Glutamatergic neuron (in vitro differentiated cells): ENCODE results near the gene EMD. TPM values are rescaled to one million over a fixed set of nuclear protein-coding genes. Genes with fewer than 3 reads are reported as not detected.

Experiments used
- DNase-seq: peaks from one replicate; pipeline ENCODE4 v3.0.0; 2022
- H3K27ac Mint-ChIP-seq: one replicate; pipeline ENCODE4 v1.8.0; 2020; ENCODE audit warnings: mild to moderate bottlenecking, mixed read lengths, inconsistent platforms; ENCODE audit not compliant: unreplicated experiment
- H3K27me3 Mint-ChIP-seq: one replicate; pipeline ENCODE4 v1.8.0; 2020; ENCODE audit warnings: mild to moderate bottlenecking, moderate library complexity, mixed read lengths, inconsistent platforms; ENCODE audit not compliant: unreplicated experiment
- H3K36me3 Mint-ChIP-seq: one replicate; pipeline ENCODE4 v1.8.0; 2020; ENCODE audit warnings: mild to moderate bottlenecking, mixed read lengths, inconsistent platforms; ENCODE audit not compliant: unreplicated experiment
- H3K4me1 Mint-ChIP-seq: one replicate; pipeline ENCODE4 v1.8.0; 2020; ENCODE audit warnings: mild to moderate bottlenecking, low read depth, mixed read lengths, inconsistent platforms; ENCODE audit not compliant: unreplicated experiment
- H3K4me3 Mint-ChIP-seq: one replicate; pipeline ENCODE4 v1.8.0; 2020; ENCODE audit warnings: mild to moderate bottlenecking, mixed read lengths, inconsistent platforms; ENCODE audit not compliant: unreplicated experiment
- H3K9me3 Mint-ChIP-seq: one replicate; pipeline ENCODE4 v1.8.0; 2020; ENCODE audit warnings: mild to moderate bottlenecking, moderate library complexity, mixed read lengths, inconsistent platforms; ENCODE audit not compliant: unreplicated experiment
- CTCF ChIP-seq: fragments of 200-600 bp; sonication (generic); IDR thresholded peaks from one replicate; pipeline ENCODE4 v1.5.0; 2021; ENCODE audit not compliant: partially characterized antibody, unreplicated experiment
- total RNA-seq: library from RNA; stranded (reverse); fragmentation: NEBNext Ultra II Directional; extraction: Animal tissue kit (Norgen Biotek cat#: 25700); gene quantifications from one replicate; pipeline ENCODE4 v1.2.1, GENCODE V29; 2021; ENCODE audit not compliant: unreplicated experiment

EMD gene
- total RNA-seq, 1 donor from 2014 or later: 56.8 TPM

- Mint-ChIP-seq H3K27ac (no peak overlapping the region), H3K9me3 (no peaks in the 10 kb centered on the region), H3K4me1 (peaks cover 9% of the 10 kb centered on the region), H3K36me3 (no peaks in the 10 kb centered on the region), H3K27me3 (no peaks in the 10 kb centered on the region), H3K4me3 (no peak overlapping the region)
- no peak for DNase-seq
- TF ChIP-seq CTCF: no peak
Observed at GRCh38 chrX:154419688-154420401, 40.8 kb downstream of the EMD start.

GRCh38 chrX:154420402-154420756 lies 41.3 kb downstream of the EMD start:
- no peak for DNase-seq
- TF ChIP-seq CTCF: no peak
- no peaks in the 10 kb centered on the region for H3K9me3 Mint-ChIP-seq
- no peaks in the 10 kb centered on the region for H3K27me3 Mint-ChIP-seq
- H3K4me3 Mint-ChIP-seq: no peak overlapping the region
- H3K4me1 Mint-ChIP-seq: peaks cover 9% of the 10 kb centered on the region
- no peaks in the 10 kb centered on the region for H3K36me3 Mint-ChIP-seq
- H3K27ac Mint-ChIP-seq: no peak overlapping the region

GRCh38 chrX:154426916-154427770 lies 48.0 kb downstream of the EMD start:
- no peak for DNase-seq
- Mint-ChIP-seq H3K4me1 (peaks cover 7% of the 10 kb centered on the region), H3K36me3 (no peaks in the 10 kb centered on the region), H3K4me3 (no peak overlapping the region), H3K9me3 (peaks cover 8% of the 10 kb centered on the region), H3K27me3 (peaks cover 4% of the 10 kb centered on the region), H3K27ac (no peak overlapping the region)
- no peak for TF ChIP-seq CTCF

- Mint-ChIP-seq H3K4me3 (peak within 1 kb of the TSS; percentile 87), H3K27me3 (peaks cover 4% of the 10 kb centered on the region), H3K27ac (peak within 1 kb of the TSS; percentile 76), H3K36me3 (no peaks in the 10 kb centered on the region), H3K9me3 (peaks cover 8% of the 10 kb centered on the region), H3K4me1 (peaks cover 7% of the 10 kb centered on the region)
- DNase-seq: peak; percentile 90
- TF ChIP-seq CTCF: no peak
Observed at GRCh38 chrX:154428176-154429171, 49.4 kb downstream of the EMD start, which contains the start of gene ATP6AP1. Gene ATP6AP1 (plus strand): TSS chrX:154428677. CDS start chrX:154428693, 16 bp downstream.
